Tibial nerve (tissue), 4 donors: ENCODE results near the gene LTK.

Experiments
- EP300 ChIP-seq, 2 donors: sonication (generic); formaldehyde crosslinking; IDR thresholded peaks; one replicate each; pipeline ENCODE4 v1.6.1; 2017; ENCODE audit warnings: antibody characterized with exemption in 2 of 2, mild to moderate bottlenecking in 1 of 2
- POLR2A ChIP-seq, 2 donors: fragments of 450-650 bp; IDR thresholded peaks; one replicate each; pipeline ENCODE4 v1.6.1; 2017; ENCODE audit warnings: antibody characterized with exemption in 2 of 2, mild to moderate bottlenecking in 2 of 2, moderate library complexity in 2 of 2
- TF ChIP-seq, protein P1 (sequence below), 5 experiments: fragments of 200-600 bp in 3 of 5; fragments of 450-650 bp in 2 of 5; sonication (generic) in 3 of 5; IDR thresholded peaks; one replicate each; pipeline ENCODE4 v1.5.1; 2016 to 2019; ENCODE audit warnings: antibody characterized with exemption in 5 of 5, mild to moderate bottlenecking in 3 of 5, moderate library complexity in 2 of 5

DNA sequence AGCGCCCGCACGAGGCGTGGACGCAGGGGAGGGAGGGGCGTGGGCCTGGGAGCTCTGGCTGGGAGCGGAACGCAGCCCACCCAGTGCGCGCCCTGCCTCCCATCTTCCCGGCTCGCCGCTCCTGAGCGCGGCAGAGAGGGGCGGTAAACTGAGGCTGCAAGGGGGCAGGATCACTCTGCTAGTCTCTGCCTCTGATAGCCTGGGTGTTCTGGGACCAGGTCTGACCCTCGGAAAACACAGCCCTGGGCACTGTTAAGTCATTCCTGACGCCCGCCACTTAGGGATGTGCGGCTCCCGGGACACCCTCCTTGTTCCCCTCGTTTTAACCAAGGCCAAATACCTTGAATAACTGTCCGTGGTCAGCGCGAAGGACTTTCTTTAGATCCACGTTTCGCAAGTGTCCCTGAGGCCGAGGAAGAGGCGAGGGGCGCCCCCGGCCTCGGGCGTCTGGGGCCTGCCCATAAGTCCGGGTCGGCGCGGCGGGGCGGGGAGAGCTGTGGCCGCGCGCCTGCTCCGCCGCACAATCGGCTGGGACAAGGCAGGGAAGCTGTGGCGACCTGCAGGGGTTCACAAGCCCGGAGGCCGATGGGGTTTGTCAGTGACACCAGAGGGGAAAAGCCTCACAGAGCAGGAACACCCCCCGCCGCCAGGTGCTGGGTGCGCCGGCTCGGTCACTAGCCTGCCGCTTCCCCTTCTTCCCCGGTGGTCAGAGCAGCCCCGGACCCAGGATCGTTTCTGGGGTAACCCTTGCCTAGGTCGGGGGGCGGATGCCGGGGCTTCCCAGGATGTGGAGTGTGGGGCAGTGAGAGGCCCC, 18.5 kb downstream of the LTK start:
- TF ChIP-seq, protein P1, sequence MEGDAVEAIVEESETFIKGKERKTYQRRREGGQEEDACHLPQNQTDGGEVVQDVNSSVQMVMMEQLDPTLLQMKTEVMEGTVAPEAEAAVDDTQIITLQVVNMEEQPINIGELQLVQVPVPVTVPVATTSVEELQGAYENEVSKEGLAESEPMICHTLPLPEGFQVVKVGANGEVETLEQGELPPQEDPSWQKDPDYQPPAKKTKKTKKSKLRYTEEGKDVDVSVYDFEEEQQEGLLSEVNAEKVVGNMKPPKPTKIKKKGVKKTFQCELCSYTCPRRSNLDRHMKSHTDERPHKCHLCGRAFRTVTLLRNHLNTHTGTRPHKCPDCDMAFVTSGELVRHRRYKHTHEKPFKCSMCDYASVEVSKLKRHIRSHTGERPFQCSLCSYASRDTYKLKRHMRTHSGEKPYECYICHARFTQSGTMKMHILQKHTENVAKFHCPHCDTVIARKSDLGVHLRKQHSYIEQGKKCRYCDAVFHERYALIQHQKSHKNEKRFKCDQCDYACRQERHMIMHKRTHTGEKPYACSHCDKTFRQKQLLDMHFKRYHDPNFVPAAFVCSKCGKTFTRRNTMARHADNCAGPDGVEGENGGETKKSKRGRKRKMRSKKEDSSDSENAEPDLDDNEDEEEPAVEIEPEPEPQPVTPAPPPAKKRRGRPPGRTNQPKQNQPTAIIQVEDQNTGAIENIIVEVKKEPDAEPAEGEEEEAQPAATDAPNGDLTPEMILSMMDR (IDR thresholded peaks at IDR 0.05): no peak
- TF ChIP-seq POLR2A (IDR thresholded peaks at IDR 0.05) (no peak), EP300 (IDR thresholded peaks at IDR 0.05) (no peak)
